ENCODE data around the gene KLHDC3. TPM values are rescaled to one million over a fixed set of nuclear protein-coding genes. Genes with fewer than 3 reads are reported as not detected.

The KLHDC3 gene
- total and polyA plus RNA-seq, 9 of the 15 experiments (the other 6 are each of a cell fraction or from before 2014, with no cell fraction given) = 4.5 to 171 (median 107) TPM

- TF ChIP-seq ZKSCAN3 (CRISPR knock-in tag; IDR thresholded peaks at IDR 0.05) = no peak
- no peak for TF ChIP-seq ZNF431 (CRISPR knock-in tag; IDR thresholded peaks at IDR 0.05)
- TF ChIP-seq ARNT (IDR thresholded peaks at IDR 0.05) = peak in 1 of 2 experiments; percentile 39; a peak in 1 of 4 replicates
- TF ChIP-seq JUNB (CRISPR knock-in tag; conservative IDR thresholded peaks at IDR 0.05) = no peak
- TF ChIP-seq ZBTB43 (CRISPR knock-in tag; IDR thresholded peaks at IDR 0.05) = no peak
- TF ChIP-seq MTA2 (IDR thresholded peaks at IDR 0.05; ENCODE audit: low read depth) = no peak
- no peak for TF ChIP-seq SRSF7 (optimal IDR thresholded peaks at IDR 0.05; ENCODE audit: low read depth, low read length)
- TF ChIP-seq PHB (CRISPR knock-in tag; IDR thresholded peaks at IDR 0.05) = no peak
- peak; percentile 24 for TF ChIP-seq SUPT5H (IDR thresholded peaks at IDR 0.05)
- TF ChIP-seq CREM (IDR thresholded peaks at IDR 0.05; ENCODE audit: low read depth) = no peak
- no peak for TF ChIP-seq NR3C1 (CRISPR knock-in tag; IDR thresholded peaks at IDR 0.05)
- TF ChIP-seq FUS (optimal IDR thresholded peaks at IDR 0.05; ENCODE audit: low read depth, low read length) = no peak
- TF ChIP-seq TRIM25 (IDR thresholded peaks at IDR 0.05; ENCODE audit: borderline replicate concordance) = peak; percentile 55; the same call in 1 of the 2 replicates
- TF ChIP-seq ZNF584 (CRISPR knock-in tag; IDR thresholded peaks at IDR 0.05; ENCODE audit: low read depth) = no peak
- TF ChIP-seq E2F3 (CRISPR knock-in tag; IDR thresholded peaks at IDR 0.05) = no peak
- no peak for TF ChIP-seq CEBPB (tag; IDR thresholded peaks at IDR 0.05)
- no peak for TF ChIP-seq GATAD2A (IDR thresholded peaks at IDR 0.05)
- TF ChIP-seq ZBTB9 (CRISPR knock-in tag; IDR thresholded peaks at IDR 0.05) = no peak
- no peak for TF ChIP-seq KDM5B (IDR thresholded peaks at IDR 0.05; ENCODE audit: insufficient replicate concordance, low read depth, low read length)
- no peak for TF ChIP-seq ZNF165 (CRISPR knock-in tag; IDR thresholded peaks at IDR 0.05; ENCODE audit: borderline replicate concordance)
- TF ChIP-seq ZNF644 (tag; IDR thresholded peaks at IDR 0.05; ENCODE audit: low read depth) = no peak
- TF ChIP-seq ZFP30 (CRISPR knock-in tag; IDR thresholded peaks at IDR 0.05; ENCODE audit: borderline replicate concordance) = no peak
- TF ChIP-seq ZNF830 (CRISPR knock-in tag; IDR thresholded peaks at IDR 0.05) = no peak
- no peak for TF ChIP-seq ZNF277 (CRISPR knock-in tag; IDR thresholded peaks at IDR 0.05; ENCODE audit: borderline replicate concordance)
- no peak for TF ChIP-seq SOX6 (IDR thresholded peaks at IDR 0.05)
- TF ChIP-seq HSF4 (CRISPR knock-in tag; IDR thresholded peaks at IDR 0.05; ENCODE audit: borderline replicate concordance) = no peak
- no peak for TF ChIP-seq ILF3 (IDR thresholded peaks at IDR 0.05; ENCODE audit: borderline replicate concordance)
Measured at GRCh38 chr6:43014434-43014909, 423 bp downstream of the KLHDC3 start (continued).
